ENCODE results near the gene SCN3B. TPM values are rescaled to one million over a fixed set of nuclear protein-coding genes. Genes with fewer than 3 reads are reported as not detected.

Gene SCN3B
- polyA plus RNA-seq, 1 experiment, result 0.17 TPM

DNA sequence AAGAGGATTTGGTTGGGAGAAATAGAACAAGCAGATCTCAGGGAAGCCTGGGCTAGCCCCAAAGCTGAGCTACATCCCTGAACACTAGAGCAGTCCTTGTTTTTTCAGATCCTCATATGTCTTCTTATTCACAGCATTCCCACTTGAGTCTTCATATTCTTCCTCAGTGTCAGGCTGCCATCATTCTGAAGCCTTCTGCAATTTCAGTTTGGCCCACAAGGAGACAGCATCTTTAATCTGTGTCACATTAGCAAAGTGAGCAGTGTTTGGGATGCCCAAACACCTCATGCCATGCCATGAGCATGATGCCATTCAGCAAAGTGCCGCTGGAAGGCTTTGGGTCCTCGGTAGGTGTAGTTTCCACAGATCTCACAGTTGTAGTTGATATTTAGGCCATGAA lies 56.6 kb downstream of the SCN3B start:
- ChIA-PET CTCF (no interaction called here), POLR2A (no interaction called here)
- DNase-seq (ENCODE audit: low read depth, low spot score), result no peak
- Histone ChIP-seq H3K27me3 (ENCODE audit: control insufficient read depth, insufficient read depth, low read length) (no peaks in the 10 kb centered on the region), H3K4me3 (ENCODE audit: low read depth, low read length) (no peak overlapping the region), H3K27ac (ENCODE audit: low read depth, low read length) (no peak overlapping the region), H3K9me3 (ENCODE audit: control insufficient read depth, insufficient read depth, low read length) (no peaks in the 10 kb centered on the region)
- TF ChIP-seq, protein P1, sequence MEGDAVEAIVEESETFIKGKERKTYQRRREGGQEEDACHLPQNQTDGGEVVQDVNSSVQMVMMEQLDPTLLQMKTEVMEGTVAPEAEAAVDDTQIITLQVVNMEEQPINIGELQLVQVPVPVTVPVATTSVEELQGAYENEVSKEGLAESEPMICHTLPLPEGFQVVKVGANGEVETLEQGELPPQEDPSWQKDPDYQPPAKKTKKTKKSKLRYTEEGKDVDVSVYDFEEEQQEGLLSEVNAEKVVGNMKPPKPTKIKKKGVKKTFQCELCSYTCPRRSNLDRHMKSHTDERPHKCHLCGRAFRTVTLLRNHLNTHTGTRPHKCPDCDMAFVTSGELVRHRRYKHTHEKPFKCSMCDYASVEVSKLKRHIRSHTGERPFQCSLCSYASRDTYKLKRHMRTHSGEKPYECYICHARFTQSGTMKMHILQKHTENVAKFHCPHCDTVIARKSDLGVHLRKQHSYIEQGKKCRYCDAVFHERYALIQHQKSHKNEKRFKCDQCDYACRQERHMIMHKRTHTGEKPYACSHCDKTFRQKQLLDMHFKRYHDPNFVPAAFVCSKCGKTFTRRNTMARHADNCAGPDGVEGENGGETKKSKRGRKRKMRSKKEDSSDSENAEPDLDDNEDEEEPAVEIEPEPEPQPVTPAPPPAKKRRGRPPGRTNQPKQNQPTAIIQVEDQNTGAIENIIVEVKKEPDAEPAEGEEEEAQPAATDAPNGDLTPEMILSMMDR (IDR thresholded peaks at IDR 0.05; ENCODE audit: low read depth, low read length), result no peak

DNA sequence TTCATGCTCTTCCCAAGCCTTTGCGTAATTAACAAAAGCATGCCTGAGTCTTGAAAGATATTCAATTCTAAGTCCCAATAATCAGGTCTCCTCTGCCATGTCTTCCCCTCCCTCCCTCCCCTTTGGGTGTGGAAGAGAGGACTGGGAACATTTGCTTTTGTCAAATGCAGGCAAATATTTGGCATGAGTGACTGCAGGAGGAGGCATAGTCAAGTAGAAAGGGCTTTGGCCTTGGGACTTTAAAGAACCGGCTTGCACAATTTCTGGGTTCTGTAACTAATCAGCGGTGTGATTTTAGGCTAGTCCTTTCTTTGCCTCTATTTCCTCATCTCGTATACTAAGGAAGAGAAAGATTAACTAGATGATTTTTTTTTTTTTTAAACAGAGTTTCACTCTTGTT lies 59.5 kb downstream of the SCN3B start:
- no peak for DNase-seq (ENCODE audit: low read depth, low spot score)
- Histone ChIP-seq H3K27ac (ENCODE audit: low read depth, low read length) (no peak overlapping the region), H3K9me3 (ENCODE audit: control insufficient read depth, insufficient read depth, low read length) (no peaks in the 10 kb centered on the region), H3K27me3 (ENCODE audit: control insufficient read depth, insufficient read depth, low read length) (no peaks in the 10 kb centered on the region), H3K4me3 (ENCODE audit: low read depth, low read length) (no peak overlapping the region)
- ChIA-PET CTCF (interaction anchor here (2.2 kb wide), 1 partner anchor 14 kb away, joined by 13 read pairs; no protein-coding TSS in a partner anchor), POLR2A (no interaction called here)
- TF ChIP-seq, protein P1 (IDR thresholded peaks at IDR 0.05; ENCODE audit: low read depth, low read length), result no peak

DNA sequence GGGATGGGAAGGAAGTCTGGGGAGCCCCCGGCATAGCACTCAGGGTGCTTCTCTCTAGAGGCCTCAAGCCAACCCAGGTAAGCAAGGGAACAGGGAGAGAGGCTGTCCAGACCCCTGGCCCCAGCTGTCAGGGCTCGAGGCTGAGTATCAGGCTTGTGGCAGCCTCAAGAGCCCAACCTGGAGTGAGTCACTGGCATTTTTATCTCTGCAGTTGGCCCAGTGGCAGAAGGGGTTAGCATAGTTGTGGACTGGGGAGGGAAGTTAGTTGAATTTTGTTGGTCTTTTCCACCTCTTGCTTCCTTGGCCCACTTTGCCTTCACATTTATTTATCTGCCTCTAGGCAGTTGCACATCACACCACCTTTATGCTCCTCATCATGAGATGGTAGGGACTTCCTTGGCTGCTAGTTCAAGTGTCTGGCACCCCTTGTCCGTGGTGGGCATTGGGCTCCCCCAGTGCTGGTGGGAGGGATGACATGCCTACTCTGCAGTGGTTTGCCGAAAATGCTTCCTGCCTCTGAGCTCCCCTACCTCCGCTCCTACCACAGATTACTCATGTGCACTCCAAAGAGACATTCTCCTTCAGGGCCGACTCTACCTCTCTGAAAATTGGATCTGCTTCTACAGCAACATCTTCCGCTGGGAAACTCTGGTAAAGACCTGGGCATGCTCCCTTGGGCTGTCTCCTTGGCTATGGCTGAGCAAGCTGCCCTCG lies 60.1 kb downstream of the SCN3B start:
- TF ChIP-seq, protein P1 (IDR thresholded peaks at IDR 0.05; ENCODE audit: low read depth, low read length), result no peak
- Histone ChIP-seq H3K27me3 (ENCODE audit: control insufficient read depth, insufficient read depth, low read length) (no peaks in the 10 kb centered on the region), H3K9me3 (ENCODE audit: control insufficient read depth, insufficient read depth, low read length) (no peaks in the 10 kb centered on the region), H3K4me3 (ENCODE audit: low read depth, low read length) (no peak overlapping the region), H3K27ac (ENCODE audit: low read depth, low read length) (no peak overlapping the region)
- CTCF ChIA-PET, result interaction anchor here (2.2 kb wide), 1 partner anchor 14 kb away, joined by 13 read pairs; no protein-coding TSS in a partner anchor
- POLR2A ChIA-PET, result no interaction called here
- no peak for DNase-seq (ENCODE audit: low read depth, low spot score)

DNA sequence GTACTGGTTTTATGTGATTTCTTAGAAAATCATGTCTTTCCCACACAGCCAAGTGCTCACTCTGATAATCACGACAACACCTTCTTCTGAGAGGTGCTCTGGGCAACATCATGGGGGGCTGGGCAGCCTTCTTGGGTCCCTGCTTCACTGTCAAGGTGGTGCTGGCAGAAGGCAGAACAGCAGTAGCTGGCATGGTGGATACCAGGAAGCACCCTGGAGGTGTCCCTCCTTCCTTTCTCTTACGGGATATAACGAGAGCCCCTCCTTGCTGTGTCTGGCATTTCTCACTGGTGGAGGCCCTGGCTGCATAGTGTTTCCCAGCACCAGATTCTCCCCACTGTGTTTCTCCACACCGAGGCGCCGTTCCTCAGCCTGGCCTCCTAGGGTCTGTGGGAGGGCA lies 60.9 kb downstream of the SCN3B start:
- POLR2A ChIA-PET, result no interaction called here
- TF ChIP-seq, protein P1 (IDR thresholded peaks at IDR 0.05; ENCODE audit: low read depth, low read length), result no peak
- Histone ChIP-seq H3K9me3 (ENCODE audit: control insufficient read depth, insufficient read depth, low read length) (no peaks in the 10 kb centered on the region), H3K4me3 (ENCODE audit: low read depth, low read length) (no peak overlapping the region), H3K27ac (ENCODE audit: low read depth, low read length) (no peak overlapping the region), H3K27me3 (ENCODE audit: control insufficient read depth, insufficient read depth, low read length) (no peaks in the 10 kb centered on the region)
- CTCF ChIA-PET, result no interaction called here
- DNase-seq (ENCODE audit: low read depth, low spot score), result no peak

DNA sequence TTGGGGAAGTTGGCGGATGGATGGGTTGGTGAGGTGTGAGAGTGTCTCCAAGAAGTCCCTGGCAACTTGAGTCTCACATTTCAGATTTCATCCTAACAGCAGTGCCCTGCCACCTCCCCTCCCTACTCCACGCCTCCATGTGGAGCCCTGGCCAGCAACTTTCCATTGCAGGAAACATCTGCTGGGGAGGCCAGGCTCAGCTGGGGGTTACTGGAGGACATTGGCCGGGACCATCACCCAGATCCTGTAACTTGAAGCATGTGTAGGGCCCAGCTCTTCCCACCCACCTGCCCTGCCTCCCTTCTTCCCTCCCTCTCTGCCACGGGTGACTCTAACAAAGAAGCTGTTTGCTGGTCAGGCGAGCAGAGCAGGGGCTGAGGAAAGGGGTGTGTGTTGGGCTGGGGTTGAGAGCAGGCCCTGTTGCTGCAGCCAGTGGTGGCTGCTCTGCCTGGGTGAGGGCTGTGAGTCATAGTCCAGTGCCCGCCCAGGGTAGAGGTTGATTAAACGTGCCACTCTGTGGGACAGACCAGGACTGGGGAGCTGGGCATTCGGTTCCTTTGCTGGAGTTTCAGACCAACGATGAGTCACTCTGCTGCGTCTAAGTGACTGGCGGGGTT lies 64.0 kb downstream of the SCN3B start:
- no peak for DNase-seq (ENCODE audit: low read depth, low spot score)
- no peak overlapping the region for H3K4me3 ChIP-seq (ENCODE audit: low read depth, low read length)
- ChIA-PET CTCF (interaction anchor here (1.1 to 1.3 kb wide), 2 partner anchors 9 to 14 kb away, joined by 3 to 9 read pairs; no protein-coding TSS in a partner anchor), POLR2A (no interaction called here)
- H3K27ac ChIP-seq (ENCODE audit: low read depth, low read length), result no peak overlapping the region
- no peaks in the 10 kb centered on the region; the same call in 1 of the 2 replicates for H3K9me3 ChIP-seq (ENCODE audit: control insufficient read depth, insufficient read depth, low read length)
- H3K27me3 ChIP-seq (ENCODE audit: control insufficient read depth, insufficient read depth, low read length), result no peaks in the 10 kb centered on the region
- TF ChIP-seq, protein P1 (IDR thresholded peaks at IDR 0.05; ENCODE audit: low read depth, low read length), result no peak

Data from AG04450 (cell line).